Sciatic nerve (tissue), 2 donors: Measurements from ENCODE around the gene RREB1. TPM values are rescaled to one million over a fixed set of nuclear protein-coding genes. Genes with fewer than 3 reads are reported as not detected.
A peak's percentile ranks its signal among the peaks of the same experiment; 100 is the strongest.

Experiments
- ATAC-seq: fragments of 200-7000 bp; cut with Tn5 transposase; one replicate; pipeline ENCODE4 v1.9.1; 2020; ENCODE audit warnings: mild to moderate bottlenecking, moderate library complexity
- DNase-seq: peaks from one replicate; pipeline ENCODE4 v3.0.0-alpha.2; 2020; ENCODE audit warnings: low spot score
- intact Hi-C: fragments of 100-400 bp; cut with DNase I; formaldehyde crosslinking; loops from one replicate; pipeline ENCODE4 v1.14.2; 2022
- total RNA-seq: library from RNA; stranded (reverse); fragmentation: NEBNext Ultra II Directional; extraction: Animal tissue kit (Norgen Biotek cat#: 25700); gene quantifications from one replicate; pipeline ENCODE4 v1.2.1, GENCODE V29; 2021
- donor health status: DM: no; HTN: no; CAD: no.
- donor health status: DM: no; HTN: no; CAD: no.

RREB1 gene
- total RNA-seq, 1 donor from 2014 or later, result 50.6 TPM

DNA sequence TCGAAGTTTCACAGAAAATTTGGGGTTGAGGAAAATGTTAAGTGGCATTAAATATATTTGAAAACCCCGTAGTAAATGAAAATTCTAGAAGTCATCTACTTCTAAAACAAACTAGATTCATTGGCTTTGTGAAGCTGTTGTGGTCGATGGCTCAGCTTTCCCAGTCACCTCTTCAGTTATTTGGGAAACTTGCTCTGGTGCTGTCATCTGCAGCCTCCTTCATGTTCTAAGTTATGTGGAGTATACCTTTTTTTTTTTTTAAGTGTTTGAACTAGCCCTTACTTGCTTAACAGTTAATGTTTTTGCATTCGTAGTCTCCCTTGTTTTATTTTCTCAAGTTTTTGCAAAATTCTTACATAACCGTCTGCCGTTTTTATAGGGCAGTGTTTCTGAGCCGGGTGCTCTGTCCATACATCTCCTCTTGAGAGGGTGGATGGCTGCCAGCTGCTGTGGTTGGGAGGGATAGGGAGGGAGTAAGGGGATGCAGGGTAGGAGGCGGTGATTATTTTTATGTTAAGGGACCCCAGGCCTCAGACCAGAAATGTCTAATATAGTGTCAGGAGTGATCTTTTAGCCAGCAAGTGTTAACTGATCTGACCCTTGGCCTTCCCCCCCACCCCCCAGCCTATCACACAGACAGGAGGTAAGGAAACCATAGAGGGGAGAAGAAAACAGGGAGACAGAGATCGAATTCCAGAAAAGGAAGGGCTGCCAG, 7.1 kb downstream of the RREB1 start:
- DNase-seq, result no peak
- intact Hi-C loops, result no loop called here
- ATAC-seq, result no peak

GRCh38 chr6:7115543-7116231, 7.9 kb downstream of the RREB1 start:
- DNase-seq (no peak), ATAC-seq (peak; percentile 85)
- intact Hi-C loops, result no loop called here

DNA sequence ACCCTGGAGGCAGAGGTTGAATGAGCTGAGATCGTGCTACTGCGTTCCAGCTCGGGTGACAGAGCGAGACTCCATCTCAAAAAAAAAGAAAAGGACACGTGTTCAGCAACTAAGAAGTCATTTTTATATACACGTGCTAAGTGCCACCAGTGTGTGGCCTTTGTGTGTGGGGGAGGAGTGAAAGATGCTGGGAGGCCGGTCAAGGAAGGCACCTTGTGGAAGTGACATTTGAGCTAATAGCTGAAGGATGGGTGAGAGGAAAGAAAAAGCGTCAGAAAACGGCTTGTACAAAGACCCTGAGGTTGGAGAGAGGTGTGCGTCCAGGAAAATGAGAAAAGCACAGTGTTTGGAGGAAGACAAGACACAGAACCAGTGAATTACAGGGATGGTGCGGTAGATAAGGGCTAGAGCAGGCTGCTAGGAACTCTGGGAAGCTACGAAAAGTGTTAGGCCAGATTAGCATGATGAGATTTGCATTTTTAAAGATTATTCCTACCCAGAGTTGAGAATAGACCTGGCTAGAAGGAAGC, 11.6 kb downstream of the RREB1 start:
- no peak for ATAC-seq
- intact Hi-C loops, result no loop called here
- no peak for DNase-seq

GRCh38 chr6:7121700-7122241, 14.0 kb downstream of the RREB1 start:
- ATAC-seq (no peak), DNase-seq (no peak)
- intact Hi-C loops, result no loop called here

DNA sequence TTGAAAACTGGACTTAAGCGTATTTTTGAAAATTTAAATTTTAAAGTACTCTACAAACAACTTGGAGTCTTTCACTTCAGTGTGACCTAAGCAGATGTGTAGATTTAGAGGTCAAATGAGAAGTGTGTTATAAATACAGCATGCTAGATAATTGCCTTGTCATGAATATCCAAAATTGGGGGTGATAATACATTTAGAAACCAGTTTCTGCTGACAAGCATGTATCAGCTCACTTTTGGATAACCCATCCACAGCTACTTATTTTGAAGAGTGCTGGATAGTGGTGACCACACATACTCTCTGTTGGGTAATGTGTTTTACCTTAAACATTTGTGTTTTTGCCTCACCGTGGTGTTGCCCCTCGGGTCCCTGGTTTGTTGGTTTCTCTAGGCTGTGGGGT, 14.9 kb downstream of the RREB1 start:
- intact Hi-C loops, result no loop called here
- DNase-seq (no peak), ATAC-seq (no peak)

GRCh38 chr6:7124114-7124513, 16.4 kb downstream of the RREB1 start:
- intact Hi-C loops, result no loop called here
- no peak for ATAC-seq

DNA sequence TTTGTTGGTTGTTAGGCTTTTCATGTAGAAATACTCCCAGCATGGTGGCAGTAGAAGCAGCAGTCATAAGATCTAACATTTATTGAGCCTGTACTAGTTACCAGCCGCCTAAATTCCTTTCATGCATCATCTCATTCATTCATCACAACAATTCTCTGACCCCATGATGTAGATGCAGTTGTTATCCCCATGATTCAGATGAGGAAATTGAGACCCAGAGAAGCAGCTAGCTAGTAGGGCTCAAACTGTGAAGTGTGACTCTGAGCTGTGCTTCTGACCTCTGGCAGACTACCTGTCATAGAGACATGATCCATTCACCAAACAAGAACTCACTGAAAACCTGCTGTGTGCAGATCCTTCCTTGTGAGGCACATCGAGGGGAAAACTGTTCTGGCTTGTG, 16.9 kb downstream of the RREB1 start:
- intact Hi-C loops, result no loop called here
- ATAC-seq, result no peak
- DNase-seq, result no peak

More at GRCh38 chr6:7124114-7124513, 16.4 kb downstream of the RREB1 start:
- no peak for DNase-seq

DNA sequence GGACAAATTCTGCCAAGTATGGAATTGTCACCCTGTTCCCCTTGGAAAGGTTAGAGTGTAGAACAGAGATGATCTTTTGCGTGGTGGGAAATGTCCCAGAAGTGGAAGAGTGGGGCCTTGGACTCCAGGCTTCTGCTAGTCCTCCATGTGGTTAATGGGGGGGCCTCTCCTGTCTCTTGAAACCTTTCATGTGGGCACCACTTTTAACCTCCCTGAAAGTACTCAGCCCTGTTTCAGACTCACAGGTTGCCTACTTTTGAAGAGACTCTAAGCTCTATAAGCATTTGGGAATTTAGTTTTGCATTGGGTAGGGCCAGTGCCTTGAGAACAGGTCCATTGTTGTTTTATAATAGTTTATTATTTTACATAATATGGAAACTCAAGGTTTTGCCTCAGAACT, 17.5 kb downstream of the RREB1 start:
- DNase-seq (no peak), ATAC-seq (no peak)
- intact Hi-C loops, result no loop called here

- DNase-seq (no peak), ATAC-seq (peak; percentile 20)
- intact Hi-C loops, result no loop called here
Observed at GRCh38 chr6:7126754-7127153, 19.0 kb downstream of the RREB1 start.

GRCh38 chr6:7127680-7128079, 19.9 kb downstream of the RREB1 start:
- no peak for DNase-seq
- no peak for ATAC-seq
- intact Hi-C loops, result no loop called here

- ATAC-seq (no peak), DNase-seq (no peak)
- intact Hi-C loops, result no loop called here
Observed at GRCh38 chr6:7129360-7129759, 21.6 kb downstream of the RREB1 start.

DNA sequence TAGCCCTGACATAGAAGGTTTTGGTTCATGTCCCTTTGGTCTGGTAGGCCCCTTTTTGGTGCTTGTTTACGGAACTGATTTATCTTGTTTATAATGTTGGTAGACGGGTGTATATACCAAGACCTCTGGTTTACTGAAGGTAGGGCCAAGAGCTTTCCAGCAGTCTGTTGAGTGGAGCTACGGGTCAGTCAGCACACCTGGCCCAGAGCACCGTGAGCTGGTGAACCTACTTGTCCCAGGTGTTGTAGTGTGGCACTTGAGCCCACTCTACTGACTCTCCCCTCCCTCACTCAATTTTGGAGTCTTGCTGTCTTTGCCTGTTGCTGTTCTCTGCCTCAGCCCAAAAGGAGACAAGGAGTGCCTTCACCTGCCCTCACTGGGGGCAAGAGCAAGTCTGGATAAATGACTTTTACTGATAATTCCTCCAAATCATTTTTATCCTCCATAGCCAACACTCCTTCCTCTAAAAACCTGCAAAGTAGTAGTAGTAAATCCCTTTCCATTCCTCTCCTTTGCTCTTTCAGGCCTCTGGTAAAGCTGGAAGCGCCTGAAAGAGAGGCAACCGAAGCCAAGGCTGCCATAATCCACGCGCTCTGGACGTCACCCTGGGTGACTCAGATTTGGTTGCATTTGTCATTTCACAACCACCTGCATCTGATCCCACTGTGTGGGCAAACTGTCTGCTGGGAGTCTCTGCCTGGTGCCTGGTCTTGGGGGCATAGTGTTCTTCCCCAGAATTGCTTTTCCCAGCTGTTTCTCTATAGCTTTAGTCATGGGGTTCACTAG, 22.2 kb downstream of the RREB1 start:
- peak; percentile 62 for ATAC-seq
- no peak for DNase-seq
- intact Hi-C loops, result no loop called here

- intact Hi-C loops, result no loop called here
- no peak for ATAC-seq
Observed at GRCh38 chr6:7131390-7131789, 23.6 kb downstream of the RREB1 start.

DNA sequence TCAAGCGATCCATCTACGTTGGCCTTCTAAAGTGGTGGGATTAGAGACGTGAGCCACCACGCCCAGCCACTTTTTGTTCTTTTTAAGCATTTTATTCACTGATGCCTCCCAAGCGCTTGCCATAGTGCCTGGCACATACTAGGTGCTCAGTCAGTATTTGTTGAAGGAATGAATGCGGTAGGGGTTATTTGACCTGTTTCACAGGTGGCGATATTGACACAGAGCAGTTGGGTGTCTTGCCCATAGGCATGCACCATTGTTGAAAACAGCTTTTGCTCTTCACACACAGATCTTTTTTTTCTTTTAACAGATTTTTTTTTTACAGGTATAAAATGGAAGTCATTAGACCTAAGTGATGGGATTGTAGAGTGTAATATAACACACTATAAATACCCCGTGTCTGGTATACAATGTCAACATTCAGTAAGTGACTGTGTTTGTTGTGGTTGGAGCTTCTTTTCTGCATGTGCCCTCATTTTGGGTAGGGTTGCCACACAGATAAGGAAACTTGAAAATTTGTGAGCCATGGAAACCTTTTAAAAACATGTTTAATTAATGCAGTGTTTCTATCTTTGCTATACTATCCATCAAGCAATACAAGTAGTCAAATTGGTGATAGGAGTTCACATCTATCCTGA, 24.8 kb downstream of the RREB1 start:
- ATAC-seq, result no peak
- intact Hi-C loops, result no loop called here
- DNase-seq, result no peak

More at GRCh38 chr6:7131390-7131789, 23.6 kb downstream of the RREB1 start:
- no peak for DNase-seq

GRCh38 chr6:7134999-7135745, 27.4 kb downstream of the RREB1 start:
- DNase-seq, result no peak
- intact Hi-C loops, result no loop called here
- ATAC-seq, result no peak

DNA sequence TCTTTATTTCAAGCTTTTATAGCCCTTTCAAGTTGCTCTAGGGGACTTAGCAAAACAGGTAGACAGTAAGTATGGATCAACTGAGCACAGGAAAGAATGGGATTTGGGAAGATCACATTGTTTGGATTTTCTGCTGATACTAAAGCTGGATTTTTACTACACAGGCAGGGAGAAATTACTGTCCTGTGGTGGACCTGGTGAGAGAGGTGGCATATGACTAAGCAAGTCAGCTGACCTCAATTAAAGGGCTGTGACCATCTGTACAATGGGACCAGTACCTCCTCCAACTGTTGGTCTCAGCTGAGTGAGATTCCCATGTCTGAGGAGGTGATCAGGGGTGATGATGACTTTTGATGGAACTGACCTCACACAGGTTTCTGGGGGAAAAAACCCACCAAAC, 28.0 kb downstream of the RREB1 start:
- DNase-seq (no peak), ATAC-seq (no peak)
- intact Hi-C loops, result no loop called here

DNA sequence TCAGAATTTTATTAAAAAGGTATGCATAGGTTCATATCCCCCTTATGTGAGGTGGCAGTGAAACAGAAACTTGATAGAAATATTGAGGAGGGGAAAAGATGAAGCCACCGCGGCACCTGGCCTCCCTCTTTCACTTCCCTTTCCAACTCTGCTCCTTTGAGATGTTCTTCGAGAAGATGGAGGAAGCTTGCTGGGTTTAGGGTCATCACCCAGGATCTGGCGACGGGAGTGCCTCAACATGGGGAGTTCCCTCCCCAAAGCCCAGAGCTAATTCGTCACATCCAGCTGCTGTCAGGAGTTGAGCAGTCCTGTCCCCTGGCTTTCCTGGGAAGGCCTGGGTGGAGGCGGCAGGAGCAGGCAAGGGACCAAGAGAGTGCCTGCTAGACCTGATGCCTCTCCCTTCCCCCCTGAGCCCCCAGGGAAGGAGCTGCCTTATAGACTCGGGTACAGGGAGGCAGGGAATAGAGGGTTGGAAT, 29.1 kb downstream of the RREB1 start:
- ATAC-seq (no peak), DNase-seq (no peak)
- intact Hi-C loops, result no loop called here

- intact Hi-C loops, result no loop called here
Observed at GRCh38 chr6:7137335-7138045, 29.7 kb downstream of the RREB1 start.

More at GRCh38 chr6:7137335-7138045, 29.7 kb downstream of the RREB1 start:
- ATAC-seq (peak; percentile 54), DNase-seq (peak; percentile 67)
